GF-D8 (cell line): ENCODE data around the gene GABRR1.

Source experiments
- DNase-seq: peaks from one replicate; lab custom pipeline; 2025; lab: John Stamatoyannopoulos, UW

Gene GABRR1

DNA sequence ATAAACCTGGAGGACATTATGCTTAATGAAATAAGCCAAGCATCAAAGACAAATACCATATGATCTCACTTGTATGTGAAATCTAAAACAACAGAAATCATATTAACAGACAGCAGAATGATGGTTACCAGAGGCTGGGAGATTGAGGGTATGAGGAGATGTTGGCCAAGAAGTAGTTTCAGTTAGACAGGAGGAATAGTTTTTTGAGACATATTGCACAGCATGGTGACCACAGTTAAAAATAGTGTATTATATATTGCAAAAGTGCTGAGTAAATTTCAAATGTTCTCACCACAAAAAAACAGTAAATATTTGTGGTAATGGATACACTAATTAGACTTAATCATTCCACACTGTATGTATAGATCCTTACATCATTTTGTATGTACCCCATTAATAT is 1.8 kb downstream of the GABRR1 start:
- DNase-seq, result no peak

DNA sequence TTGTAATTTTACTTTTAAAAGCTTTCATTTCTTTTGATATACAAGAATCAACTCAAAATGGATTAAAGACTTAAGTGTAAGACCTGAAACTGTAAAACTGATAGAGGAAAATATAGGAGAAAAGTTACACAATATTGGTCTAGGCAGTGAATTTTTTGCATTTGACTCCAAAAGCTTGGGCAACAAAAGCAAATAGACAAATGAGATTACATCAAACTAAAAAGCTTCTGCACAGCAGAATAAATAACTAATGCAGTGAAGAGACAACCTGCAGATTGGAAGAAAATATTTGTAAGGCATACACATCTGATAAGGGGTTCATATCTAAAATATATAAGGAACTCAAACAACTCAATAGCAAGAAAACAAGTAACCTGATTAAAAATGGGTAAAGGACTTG is 3.0 kb downstream of the GABRR1 start:
- no peak for DNase-seq

DNA sequence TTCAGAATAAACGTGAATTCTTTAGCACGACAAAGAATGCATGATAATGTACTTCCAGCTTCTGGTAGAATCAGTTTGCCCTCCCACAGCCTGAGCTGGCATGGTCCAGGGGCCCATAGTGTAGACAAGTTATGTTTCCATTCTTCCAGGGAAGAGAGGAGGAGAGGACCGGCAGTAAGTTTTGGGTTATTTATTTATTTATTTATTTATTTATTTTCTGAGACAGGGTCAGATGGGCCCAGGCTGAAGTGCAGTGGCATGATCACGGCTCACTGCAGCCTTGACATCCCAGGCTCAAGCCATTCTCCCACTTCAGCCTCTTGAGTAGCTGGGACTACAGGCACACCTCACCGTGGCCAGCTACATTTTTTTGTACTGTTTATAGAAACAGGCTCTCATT is 4.7 kb downstream of the GABRR1 start:
- DNase-seq, result no peak

DNA sequence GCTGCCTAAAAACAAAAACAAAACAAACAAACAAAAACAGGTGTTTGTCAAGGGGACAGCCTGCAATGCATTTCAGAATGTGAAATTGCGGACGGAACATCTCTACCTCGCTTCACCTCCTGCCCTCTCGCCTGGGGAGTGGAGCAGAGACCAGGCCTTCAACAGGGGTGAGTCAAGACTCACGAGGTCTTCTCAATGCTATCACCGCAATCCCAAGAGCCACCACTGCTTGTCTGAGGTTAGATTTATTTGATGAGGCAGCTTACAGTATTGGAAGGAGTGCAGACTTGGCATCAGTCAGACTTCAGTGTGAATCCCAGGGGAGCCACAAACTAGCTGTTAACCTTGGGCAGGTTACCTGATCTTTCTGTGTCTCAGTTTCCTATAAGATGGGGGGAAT is 7.7 kb downstream of the GABRR1 start:
- no peak for DNase-seq

DNA sequence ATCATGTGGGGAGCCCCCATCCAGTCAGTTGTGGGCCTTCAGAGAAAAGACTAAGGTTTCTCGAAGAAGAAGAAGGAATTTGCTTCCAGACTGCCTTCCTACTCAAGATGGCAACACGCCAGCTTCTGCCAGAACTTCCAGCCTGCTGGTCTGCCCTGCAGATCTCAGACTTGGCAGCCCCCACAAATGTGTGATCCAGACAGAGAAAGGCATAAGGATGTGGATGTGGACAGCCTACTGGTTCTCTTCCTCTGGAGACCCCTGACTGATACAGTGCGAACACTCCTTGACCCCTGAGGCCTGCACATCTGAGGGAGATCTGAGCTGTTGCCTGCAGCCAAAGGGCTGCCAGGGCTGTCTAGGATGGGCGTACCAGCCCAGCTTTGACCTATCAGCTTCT is 8.6 kb downstream of the GABRR1 start:
- DNase-seq, result no peak

DNA sequence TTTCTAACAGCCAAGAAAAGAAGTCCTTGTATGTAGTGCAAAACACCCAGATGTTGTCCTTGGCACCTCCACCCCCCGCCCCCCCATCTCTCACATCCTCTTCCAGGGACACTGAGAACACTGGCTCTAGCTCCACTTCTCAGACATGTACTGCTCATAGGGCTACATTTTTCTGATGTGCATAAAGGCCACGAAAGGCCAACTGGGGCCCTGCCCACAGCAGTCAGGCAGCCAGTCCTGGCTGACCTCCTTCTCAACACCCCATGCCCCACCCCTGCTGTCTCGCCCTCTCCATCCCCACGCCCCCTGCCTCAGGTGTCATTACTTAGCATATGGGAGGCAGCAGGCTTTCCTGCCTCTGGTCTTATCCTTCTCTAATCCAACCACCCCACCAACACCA is 11.3 kb downstream of the GABRR1 start:
- no peak for DNase-seq

DNA sequence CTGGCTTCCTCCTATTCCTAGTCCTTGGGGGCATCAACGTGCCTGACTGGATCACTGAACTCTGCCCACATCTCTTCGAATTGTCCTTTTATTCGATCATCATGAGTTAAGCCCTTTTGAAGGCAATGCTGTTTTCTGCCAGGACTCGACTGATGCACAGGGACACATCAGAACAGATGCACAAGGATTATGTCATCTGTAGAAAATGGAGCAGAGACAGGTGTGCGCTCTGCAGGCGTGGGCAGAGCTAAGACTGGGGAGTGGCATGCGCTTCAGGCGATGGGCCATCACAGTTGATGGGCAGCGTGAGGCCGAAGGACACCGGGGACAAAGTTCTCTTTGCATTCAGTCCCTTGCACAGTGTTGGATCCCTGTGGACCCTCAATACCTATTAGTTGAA is 13.1 kb downstream of the GABRR1 start:
- DNase-seq, result no peak

DNA sequence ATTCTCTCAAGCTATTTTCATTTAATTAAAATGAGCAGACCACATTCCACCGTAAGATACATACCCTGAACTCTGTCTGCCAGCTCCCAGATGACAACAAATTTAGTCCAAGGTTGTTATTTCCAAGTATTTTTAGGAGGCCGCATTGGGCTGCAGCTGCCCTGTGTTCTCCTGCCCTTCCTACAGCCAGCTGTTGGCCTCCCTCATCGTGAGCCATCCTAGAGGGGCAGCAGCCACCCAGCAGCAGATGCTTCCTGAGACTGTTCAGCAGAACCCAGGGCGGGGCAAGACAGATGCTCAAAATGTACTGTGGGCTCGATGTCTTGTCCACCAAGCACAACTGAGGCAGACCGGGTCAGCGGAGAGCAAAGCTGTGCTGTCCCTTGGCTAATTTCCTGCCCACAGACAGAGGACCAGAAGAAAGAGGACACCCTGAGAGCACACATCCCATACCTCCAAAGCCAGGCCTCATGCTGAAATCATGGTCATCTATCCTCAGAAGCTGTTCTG is 16.4 kb downstream of the GABRR1 start:
- DNase-seq, result no peak

DNA sequence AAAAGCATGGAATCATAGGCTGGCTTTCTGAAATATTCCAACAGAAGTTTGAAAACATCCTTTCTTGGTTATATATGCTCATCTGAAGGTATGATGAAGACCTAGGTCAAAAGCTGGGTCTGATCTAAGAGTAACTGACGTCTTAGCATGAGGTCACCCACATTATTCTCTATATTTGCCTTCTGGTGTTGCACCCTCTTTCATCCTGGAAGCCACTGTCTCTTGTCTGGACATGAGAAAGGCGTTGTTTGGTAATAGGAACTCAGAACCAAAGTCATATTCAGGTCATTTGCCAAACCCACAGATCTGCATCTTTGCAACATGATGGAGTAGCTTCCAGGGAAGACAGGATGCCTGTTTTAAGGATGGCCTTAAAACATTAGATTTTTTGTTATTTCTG is 17.6 kb downstream of the GABRR1 start:
- DNase-seq, result no peak

DNA sequence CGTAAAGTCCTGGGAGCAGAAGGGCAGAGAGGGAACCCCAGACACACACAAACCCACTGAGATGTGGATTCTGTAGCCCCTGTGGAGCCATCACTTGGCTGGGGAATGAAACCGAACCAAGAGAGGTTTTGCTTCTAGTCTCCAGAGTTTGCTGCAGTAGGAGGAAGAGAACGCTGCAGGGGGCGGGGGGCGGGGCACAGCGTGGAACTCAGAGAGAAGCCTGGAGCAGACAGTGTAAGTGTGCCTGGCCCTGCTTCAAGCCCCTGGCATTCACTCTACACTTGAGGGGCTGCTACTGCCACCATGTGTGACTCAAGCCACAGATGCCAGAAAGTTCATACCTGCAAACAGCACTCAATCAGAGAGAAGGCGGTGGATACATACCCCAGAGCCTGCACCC is 18.9 kb downstream of the GABRR1 start:
- DNase-seq, result no peak

DNA sequence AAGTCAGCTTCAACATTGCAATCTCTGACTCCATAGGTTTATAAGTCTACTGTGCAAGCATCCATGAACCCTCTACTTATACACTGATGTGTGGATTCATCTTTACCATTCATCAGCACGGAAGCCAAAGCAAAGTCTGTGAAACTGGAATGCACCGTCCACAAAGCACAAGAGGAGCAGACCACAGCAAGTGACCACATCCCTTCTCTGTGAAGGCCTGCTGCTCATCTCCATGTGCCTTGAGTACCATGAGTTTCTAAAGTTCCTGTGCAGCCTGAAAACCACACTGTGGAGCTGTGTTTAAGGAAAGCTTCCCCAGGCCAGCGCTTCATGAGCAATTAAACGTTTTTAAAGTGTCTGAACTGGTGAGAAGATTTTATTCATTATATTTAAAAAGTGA is 20.0 kb downstream of the GABRR1 start:
- DNase-seq, result no peak

DNA sequence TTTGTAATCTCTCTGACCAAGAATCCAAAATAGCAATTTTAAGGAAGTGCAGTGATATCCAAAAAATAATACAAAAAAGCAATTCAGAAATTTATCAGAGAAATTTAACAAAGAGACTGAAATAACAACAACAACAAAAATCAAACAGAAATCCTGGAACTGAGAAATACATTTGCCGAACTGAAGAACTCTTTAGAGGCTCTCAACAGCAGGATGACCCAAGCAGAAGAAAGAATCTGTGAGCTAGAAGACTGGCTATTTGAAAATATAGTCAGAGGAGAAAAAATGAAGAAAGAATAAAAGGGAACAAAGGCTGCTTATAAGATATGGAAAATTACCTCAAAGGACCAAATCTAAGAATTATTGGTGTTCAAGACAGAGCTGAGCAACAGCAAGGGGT is 22.6 kb downstream of the GABRR1 start:
- no peak for DNase-seq

DNA sequence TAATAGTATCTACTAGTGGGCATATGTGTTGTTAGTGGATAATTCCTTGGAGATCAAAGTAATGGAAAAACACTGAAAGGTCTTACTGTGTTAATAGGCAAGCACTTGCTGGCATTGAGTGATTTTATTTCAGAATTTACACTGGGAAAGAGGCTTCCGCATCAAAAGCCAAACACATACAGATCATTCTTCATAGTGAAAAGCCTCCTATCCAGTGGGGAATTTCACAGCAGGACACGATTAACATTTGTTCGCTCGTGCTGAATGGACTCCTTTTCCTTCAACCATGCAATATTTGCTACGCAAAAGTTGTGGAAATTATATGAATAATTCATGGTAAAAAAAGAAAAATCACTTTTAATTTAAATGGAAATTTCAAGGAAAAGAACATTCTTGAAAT is 26.4 kb downstream of the GABRR1 start:
- no peak for DNase-seq

DNA sequence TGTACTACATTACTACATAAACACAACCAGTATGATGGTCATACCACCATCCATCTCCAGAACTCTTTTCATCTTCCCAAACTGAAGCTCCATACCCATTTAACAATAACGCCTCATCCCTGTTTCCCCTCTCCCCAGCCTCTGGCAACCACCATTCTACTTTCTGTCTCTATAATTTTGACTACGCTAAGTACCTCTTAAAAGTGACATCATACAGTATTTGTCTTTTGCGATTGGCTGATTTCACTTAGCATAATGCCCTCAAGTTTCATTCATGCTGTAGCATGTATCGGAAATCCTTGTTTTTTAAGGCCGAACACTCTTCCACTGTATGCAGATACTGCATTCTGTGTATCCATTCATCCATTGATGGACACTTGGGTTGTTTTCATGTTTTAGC is 29.7 kb downstream of the GABRR1 start:
- no peak for DNase-seq

DNA sequence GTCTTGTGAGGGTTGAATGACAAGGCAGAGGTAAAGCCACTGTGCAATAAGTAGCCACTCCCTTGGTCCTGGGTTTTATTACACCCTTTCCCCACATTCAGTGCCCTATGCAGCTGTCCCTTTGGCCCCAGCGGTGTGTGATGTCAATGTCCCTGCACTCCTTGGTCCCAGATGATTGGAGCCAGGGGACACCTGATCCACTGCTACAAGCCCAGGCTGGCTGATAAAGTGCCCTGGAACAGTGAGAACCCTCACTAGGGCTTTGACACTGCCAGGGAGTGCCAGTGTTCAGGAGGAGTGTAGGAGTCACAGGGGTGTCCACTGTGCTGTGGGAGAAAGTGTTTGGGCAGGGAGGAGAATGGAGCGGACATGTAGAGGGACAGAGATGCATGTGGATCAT is 30.4 kb downstream of the GABRR1 start:
- DNase-seq, result no peak

DNA sequence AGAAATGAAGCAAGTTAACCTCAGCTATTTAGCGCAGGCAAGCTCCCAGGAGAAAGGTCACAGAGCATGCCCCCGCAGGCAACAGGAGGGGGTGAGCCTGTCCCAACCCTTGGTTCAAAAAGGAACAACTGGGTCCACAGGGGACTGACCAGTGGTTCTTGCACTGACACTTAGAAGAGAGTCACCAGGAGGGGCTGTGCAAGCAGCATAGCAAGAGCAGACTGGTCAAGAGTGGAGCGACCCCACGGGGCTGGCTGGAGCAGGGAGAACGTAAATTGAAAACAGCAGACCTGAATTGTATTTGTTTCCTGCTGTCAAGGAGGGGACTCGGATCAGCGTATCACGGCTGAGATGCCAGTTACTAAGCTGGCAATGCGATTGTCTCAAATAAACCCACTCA is 32.8 kb downstream of the GABRR1 start:
- no peak for DNase-seq

DNA sequence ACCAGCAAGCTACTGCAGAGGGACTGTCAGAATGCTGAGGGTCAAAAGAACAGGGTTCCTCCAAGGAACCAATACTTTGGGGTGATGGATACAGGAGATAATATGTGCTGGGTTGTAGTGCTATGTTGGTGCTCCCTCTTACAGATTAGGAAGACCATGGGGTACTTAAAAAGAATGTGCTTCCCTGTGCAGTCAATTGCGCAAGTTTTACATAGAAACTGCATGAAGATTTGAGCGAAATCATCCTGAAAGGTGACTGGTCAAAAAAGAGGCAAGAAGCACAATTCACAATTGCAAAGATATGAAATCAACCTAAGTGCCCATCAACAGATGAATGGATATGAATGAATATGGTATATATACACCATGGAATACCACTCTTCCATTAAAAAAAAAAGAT is 33.9 kb downstream of the GABRR1 start:
- no peak for DNase-seq

DNA sequence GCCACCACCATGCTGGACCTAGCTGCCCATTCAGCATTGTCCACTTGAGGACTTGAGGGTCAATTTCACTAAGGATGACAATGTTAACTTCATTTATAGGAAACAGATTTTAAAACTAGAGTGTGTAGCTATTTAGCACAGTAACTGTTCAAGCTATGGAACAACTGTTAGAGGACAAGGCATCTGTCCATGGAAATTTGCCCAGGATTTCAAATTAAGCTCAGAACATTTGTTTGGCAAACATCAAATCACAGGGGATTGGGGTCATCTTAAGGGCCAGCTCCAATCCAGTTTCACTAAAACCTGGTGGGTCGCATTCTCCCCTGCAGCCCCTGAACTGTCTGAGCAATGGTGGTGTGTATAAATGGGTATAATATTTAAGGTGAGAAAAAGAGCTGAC is 36.2 kb downstream of the GABRR1 start:
- DNase-seq, result no peak

DNA sequence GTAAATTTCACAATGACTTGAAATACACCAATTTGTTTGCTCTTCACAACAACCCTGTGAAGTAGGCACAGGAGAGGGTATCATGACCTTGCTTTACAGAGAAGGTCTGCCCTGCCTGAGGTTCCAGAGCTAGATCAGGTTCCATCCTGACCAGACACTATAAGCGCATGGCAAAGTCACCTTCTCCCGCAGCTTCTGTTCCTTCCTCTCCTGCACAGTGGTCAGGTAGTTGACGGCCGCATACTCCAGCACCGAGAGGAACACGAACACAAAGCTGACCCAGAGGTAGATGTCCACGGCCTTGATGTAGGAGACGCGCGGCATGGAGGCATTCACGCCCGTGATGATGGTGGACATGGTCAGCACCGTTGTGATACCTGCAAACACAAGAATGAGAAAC is 37.0 kb downstream of the GABRR1 start:
- no peak for DNase-seq

DNA sequence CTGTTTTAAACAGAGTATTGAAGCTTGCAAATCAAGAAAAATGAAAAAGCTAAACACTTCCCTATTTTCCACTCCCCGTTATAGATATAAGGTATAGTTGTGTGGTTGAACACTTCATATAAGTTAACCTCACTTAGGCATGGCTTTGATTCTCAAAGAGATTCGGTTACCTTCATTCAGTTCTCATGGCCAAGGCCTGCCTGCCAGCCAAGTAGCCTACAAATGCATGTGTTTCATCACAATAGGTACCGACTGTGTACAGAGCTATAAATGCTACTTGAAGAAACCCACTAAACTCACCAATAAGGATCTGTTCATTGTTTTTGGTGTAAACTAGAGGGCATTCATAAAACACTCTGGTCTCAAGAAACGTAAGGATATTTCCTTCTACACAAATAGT is 43.5 kb downstream of the GABRR1 start:
- DNase-seq, result no peak

DNA sequence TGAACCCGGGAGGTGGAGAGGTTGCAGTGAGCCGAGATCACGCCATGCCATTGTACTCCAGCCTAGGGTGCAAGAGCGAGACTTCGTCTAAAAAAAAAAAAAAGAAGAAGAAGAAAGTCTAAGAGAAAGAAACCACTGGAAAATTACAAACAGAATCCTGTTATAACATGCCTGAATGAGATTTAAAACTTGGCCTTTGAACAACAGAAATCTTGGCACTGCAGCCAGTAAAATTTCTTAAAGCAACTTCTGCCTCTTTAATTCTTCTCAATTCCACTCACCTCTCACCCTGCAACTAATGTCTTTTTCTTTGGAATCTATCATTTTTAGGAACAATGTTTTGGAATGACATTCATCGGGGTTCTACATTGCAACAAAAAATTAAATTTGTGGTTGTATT is 45.0 kb downstream of the GABRR1 start:
- no peak for DNase-seq

DNA sequence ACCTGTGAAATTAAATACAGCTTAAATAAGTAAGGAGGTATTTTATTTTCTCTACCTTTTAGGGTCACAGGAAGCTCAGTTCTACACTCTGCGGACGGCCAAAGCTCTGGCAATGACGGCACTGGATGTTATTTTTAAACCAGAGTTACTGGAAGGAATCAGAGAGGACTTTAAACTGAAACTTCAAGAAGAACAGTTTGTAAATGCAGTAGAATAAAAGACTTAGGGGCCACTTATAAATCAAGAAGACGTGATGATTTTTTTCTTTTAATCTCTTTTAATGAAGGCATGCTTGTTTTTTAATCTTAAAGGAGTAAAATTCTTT is 55.1 kb downstream of the GABRR1 start:
- no peak for DNase-seq

DNA sequence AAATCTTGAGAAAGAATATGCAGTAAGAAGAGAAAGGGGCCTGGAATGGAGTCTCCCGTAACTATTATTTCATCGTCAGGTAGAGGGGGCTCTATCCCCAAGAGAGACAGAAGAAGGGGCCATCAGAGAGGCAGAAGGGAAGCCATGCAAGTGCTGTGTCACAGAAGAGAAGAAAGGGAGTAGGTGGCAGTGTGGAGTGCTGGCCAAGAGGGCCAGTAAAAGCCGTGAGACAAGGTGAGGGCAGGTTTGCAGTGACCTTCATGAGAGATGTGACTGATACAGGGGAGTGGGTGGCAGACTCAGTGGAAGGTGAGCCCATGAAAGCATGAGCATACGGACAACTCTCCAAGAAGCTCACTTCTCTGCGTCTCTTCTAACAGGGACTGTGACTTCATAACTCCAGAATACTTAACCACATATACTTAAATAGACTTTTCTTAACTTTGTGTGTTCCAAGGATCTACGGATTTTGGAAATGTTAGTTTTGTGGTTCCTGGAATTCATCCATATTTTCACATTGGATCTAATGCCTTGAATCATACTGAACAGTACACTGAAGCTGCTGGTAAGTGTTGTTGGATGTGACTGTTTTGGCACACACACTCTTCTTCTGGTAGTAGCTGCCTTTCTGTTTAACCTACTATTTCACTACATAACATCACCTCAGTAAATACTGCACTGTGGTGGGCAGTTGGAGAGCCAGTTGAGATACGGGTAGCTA is 55.7 kb downstream of the GABRR1 start:
- DNase-seq, result no peak

DNA sequence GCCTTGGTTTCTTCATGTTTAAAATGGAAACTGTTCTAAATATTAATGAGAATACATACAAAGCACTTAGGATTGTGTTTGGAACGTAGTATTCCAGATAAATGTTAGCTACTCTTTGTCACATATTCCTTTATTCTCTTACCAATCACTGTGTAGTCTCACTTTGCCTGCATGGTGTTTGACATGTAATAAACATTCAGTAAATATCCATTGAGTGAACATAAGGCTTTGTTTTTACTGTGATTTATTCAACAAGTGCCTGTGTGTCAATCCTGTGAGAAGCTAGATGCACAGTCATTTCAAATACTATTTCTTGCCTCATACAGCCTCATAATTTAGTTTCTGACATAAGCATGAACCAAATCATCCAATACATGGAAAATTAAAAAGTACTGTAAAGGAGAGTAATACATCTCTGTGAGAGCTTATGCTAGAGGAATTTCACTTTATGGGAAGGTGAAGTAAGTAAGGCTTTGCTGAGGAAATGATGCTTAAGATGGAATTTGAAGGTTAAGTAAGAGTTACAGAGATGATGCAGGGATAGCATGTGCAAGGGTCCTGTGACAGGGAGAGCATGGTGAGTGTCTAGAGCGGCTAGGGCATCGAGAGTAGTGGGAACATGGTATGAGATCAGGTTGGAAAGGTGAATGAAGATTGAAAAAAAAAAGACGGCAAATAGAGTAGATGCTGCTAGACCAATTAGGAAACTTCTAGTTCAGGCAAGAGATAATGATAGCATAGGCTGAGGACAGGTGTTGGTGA is 56.6 kb downstream of the GABRR1 start:
- DNase-seq, result no peak
